ENCODE results near the gene HEBP1.
A peak's percentile ranks its signal among the peaks of the same experiment; 100 is the strongest.

Gene HEBP1

GRCh38 chr12:13002301-13003097 is 2.4 kb upstream of the HEBP1 start:
- H3K9ac ChIP-seq (ENCODE audit: low read depth, low read length, poor library complexity) = no peak overlapping the region
- no CpG with 5 or more reads among the region's 10 CpGs for WGBS, 2 donors (ENCODE audit: extremely low coverage in 2 of 2, insufficient read length in 2 of 2, insufficient replicate concordance in 1 of 2)
- no peak overlapping the region for H2BK12ac ChIP-seq (ENCODE audit: low read length)
- no peak overlapping the region for H2BK15ac ChIP-seq (ENCODE audit: low read length)
- H2AK5ac ChIP-seq (ENCODE audit: low read depth, low read length) = no peak overlapping the region
- no peak overlapping the region for H3K18ac ChIP-seq (ENCODE audit: low read length)
- H4K91ac ChIP-seq (ENCODE audit: low read depth, low read length, poor library complexity) = no peak overlapping the region
- peaks cover 2 to 8% of the 10 kb centered on the region in 2 donors for H3K4me1 ChIP-seq (ENCODE audit: control insufficient read depth in 2 of 2, insufficient read depth in 1 of 2, low read depth in 1 of 2, low read length in 2 of 2)
- no peaks in the 10 kb centered on the region for H3K79me1 ChIP-seq (ENCODE audit: low read depth, low read length)
- H3K14ac ChIP-seq (ENCODE audit: low read length) = no peak overlapping the region
- H4K8ac ChIP-seq (ENCODE audit: low read depth, low read length) = no peak overlapping the region
- no peaks in the 10 kb centered on the region for H3K9me3 ChIP-seq (replicated peaks in 1 of 2; ENCODE audit: control insufficient read depth in 2 of 2, insufficient read depth in 1 of 2, low read depth in 1 of 2, low read length in 2 of 2)
- no peak overlapping the region for H3K23ac ChIP-seq (ENCODE audit: low read depth, low read length, poor library complexity)
- H3K4me3 ChIP-seq (ENCODE audit: low read length in 2 of 2) = no peak overlapping the region
- no peak overlapping the region for H2AFZ ChIP-seq (ENCODE audit: low read length)
- no peak overlapping the region for H3K4me2 ChIP-seq (ENCODE audit: insufficient read depth, low read length, poor library complexity, severe bottlenecking)
- no peak for DNase-seq (ENCODE audit: low spot score)
- no peaks in the 10 kb centered on the region for H3K36me3 ChIP-seq (replicated peaks in 1 of 2; ENCODE audit: control insufficient read depth in 2 of 2, insufficient read depth in 2 of 2, low read length in 2 of 2)
- no peak overlapping the region for H2BK5ac ChIP-seq (ENCODE audit: low read length)
- no peak overlapping the region for H2BK120ac ChIP-seq (ENCODE audit: low read depth, low read length)
- H3K27ac ChIP-seq (replicated peaks; ENCODE audit: low read length) = no peak overlapping the region
- no peak overlapping the region for H3K4ac ChIP-seq (ENCODE audit: low read length)
- H3K27me3 ChIP-seq (ENCODE audit: control insufficient read depth in 3 of 3, insufficient read depth in 3 of 3, low read depth in 1 of 3, low read length in 3 of 3) = peaks cover 0 to 5% (median 0%) of the 10 kb centered on the region in 3 experiments

GRCh38 chr12:13001775-13002040 is 1.6 kb upstream of the HEBP1 start:
- H3K4me1 ChIP-seq (ENCODE audit: control insufficient read depth in 2 of 2, insufficient read depth in 1 of 2, low read depth in 1 of 2, low read length in 2 of 2) = peaks cover 2 to 8% of the 10 kb centered on the region in 2 donors

GRCh38 chr12:13000925-13001774 is 1.1 kb upstream of the HEBP1 start:
- peak; percentile 61 for DNase-seq (ENCODE audit: low spot score)
- Histone ChIP-seq H2BK12ac (ENCODE audit: low read length) (no peak overlapping the region), H2AFZ (ENCODE audit: low read length) (peak overlapping the region; percentile 99), H3K9ac (ENCODE audit: low read depth, low read length, poor library complexity) (peak overlapping the region; percentile 83), H3K9me3 (replicated peaks in 1 of 2; ENCODE audit: control insufficient read depth in 2 of 2, insufficient read depth in 1 of 2, low read depth in 1 of 2, low read length in 2 of 2) (no peaks in the 10 kb centered on the region), H3K27me3 (ENCODE audit: control insufficient read depth in 3 of 3, insufficient read depth in 3 of 3, low read depth in 1 of 3, low read length in 3 of 3) (peaks cover 0 to 5% (median 0%) of the 10 kb centered on the region in 3 experiments), H4K91ac (ENCODE audit: low read depth, low read length, poor library complexity) (no peak overlapping the region), H3K27ac (replicated peaks; ENCODE audit: low read length) (no peak overlapping the region), H2BK15ac (ENCODE audit: low read length) (peak overlapping the region; percentile 28), H3K36me3 (replicated peaks in 1 of 2; ENCODE audit: control insufficient read depth in 2 of 2, insufficient read depth in 2 of 2, low read length in 2 of 2) (no peaks in the 10 kb centered on the region), H3K4me2 (ENCODE audit: insufficient read depth, low read length, poor library complexity, severe bottlenecking) (peak overlapping the region; percentile 82), H2BK120ac (ENCODE audit: low read depth, low read length) (no peak overlapping the region), H3K4me1 (ENCODE audit: control insufficient read depth in 2 of 2, insufficient read depth in 1 of 2, low read depth in 1 of 2, low read length in 2 of 2) (peaks cover 2 to 8% of the 10 kb centered on the region in 2 donors), H2BK5ac (ENCODE audit: low read length) (no peak overlapping the region), H3K18ac (ENCODE audit: low read length) (peak overlapping the region; percentile 67), H3K4me3 (ENCODE audit: low read length in 2 of 2) (peak overlapping the region; percentile 72 to 86), H2AK5ac (ENCODE audit: low read depth, low read length) (no peak overlapping the region), H3K23ac (ENCODE audit: low read depth, low read length, poor library complexity) (no peak overlapping the region), H3K79me1 (ENCODE audit: low read depth, low read length) (peaks cover 1% of the 10 kb centered on the region), H3K14ac (ENCODE audit: low read length) (no peak overlapping the region), H4K8ac (ENCODE audit: low read depth, low read length) (no peak overlapping the region), H3K4ac (ENCODE audit: low read length) (no peak overlapping the region)
- WGBS, 2 donors (ENCODE audit: extremely low coverage in 2 of 2, insufficient read length in 2 of 2, insufficient replicate concordance in 1 of 2) = no CpG with 5 or more reads among the region's 82 CpGs

More at GRCh38 chr12:13001775-13002040, 1.6 kb upstream of the HEBP1 start:
- Histone ChIP-seq H4K91ac (ENCODE audit: low read depth, low read length, poor library complexity) (no peak overlapping the region), H3K4me2 (ENCODE audit: insufficient read depth, low read length, poor library complexity, severe bottlenecking) (peak overlapping the region; percentile 82), H3K27ac (replicated peaks; ENCODE audit: low read length) (no peak overlapping the region), H3K4ac (ENCODE audit: low read length) (no peak overlapping the region), H3K27me3 (ENCODE audit: control insufficient read depth in 3 of 3, insufficient read depth in 3 of 3, low read depth in 1 of 3, low read length in 3 of 3) (peaks cover 0 to 5% (median 0%) of the 10 kb centered on the region in 3 experiments), H2AFZ (ENCODE audit: low read length) (peak overlapping the region; percentile 99), H2BK5ac (ENCODE audit: low read length) (no peak overlapping the region), H3K9ac (ENCODE audit: low read depth, low read length, poor library complexity) (no peak overlapping the region), H3K9me3 (replicated peaks in 1 of 2; ENCODE audit: control insufficient read depth in 2 of 2, insufficient read depth in 1 of 2, low read depth in 1 of 2, low read length in 2 of 2) (no peaks in the 10 kb centered on the region), H2BK120ac (ENCODE audit: low read depth, low read length) (no peak overlapping the region), H3K18ac (ENCODE audit: low read length) (peak overlapping the region; percentile 38), H3K79me1 (ENCODE audit: low read depth, low read length) (no peaks in the 10 kb centered on the region), H4K8ac (ENCODE audit: low read depth, low read length) (no peak overlapping the region), H2AK5ac (ENCODE audit: low read depth, low read length) (no peak overlapping the region), H3K14ac (ENCODE audit: low read length) (no peak overlapping the region), H2BK15ac (ENCODE audit: low read length) (peak overlapping the region; percentile 28), H3K36me3 (replicated peaks in 1 of 2; ENCODE audit: control insufficient read depth in 2 of 2, insufficient read depth in 2 of 2, low read length in 2 of 2) (no peaks in the 10 kb centered on the region), H2BK12ac (ENCODE audit: low read length) (no peak overlapping the region), H3K23ac (ENCODE audit: low read depth, low read length, poor library complexity) (no peak overlapping the region), H3K4me3 (ENCODE audit: low read length in 2 of 2) (peak overlapping the region; percentile 72 to 74)
- WGBS, 2 donors (ENCODE audit: extremely low coverage in 2 of 2, insufficient read length in 2 of 2, insufficient replicate concordance in 1 of 2) = no CpG with 5 or more reads among the region's 16 CpGs
- DNase-seq (ENCODE audit: low spot score) = no peak

- Histone ChIP-seq H2BK15ac (ENCODE audit: low read length) (peak overlapping the region; percentile 59), H3K4ac (ENCODE audit: low read length) (no peak overlapping the region), H2BK12ac (ENCODE audit: low read length) (no peak overlapping the region), H3K79me1 (ENCODE audit: low read depth, low read length) (peaks cover 1% of the 10 kb centered on the region), H3K9ac (ENCODE audit: low read depth, low read length, poor library complexity) (peak overlapping the region; percentile 83), H3K14ac (ENCODE audit: low read length) (no peak overlapping the region), H4K91ac (ENCODE audit: low read depth, low read length, poor library complexity) (no peak overlapping the region), H3K36me3 (replicated peaks in 1 of 2; ENCODE audit: control insufficient read depth in 2 of 2, insufficient read depth in 2 of 2, low read length in 2 of 2) (no peaks in the 10 kb centered on the region), H2BK5ac (ENCODE audit: low read length) (no peak overlapping the region), H3K4me1 (ENCODE audit: control insufficient read depth in 2 of 2, insufficient read depth in 1 of 2, low read depth in 1 of 2, low read length in 2 of 2) (peaks cover 2 to 7% of the 10 kb centered on the region in 2 donors), H3K18ac (ENCODE audit: low read length) (peak overlapping the region; percentile 81), H3K4me3 (ENCODE audit: low read length in 2 of 2) (peak overlapping the region; percentile 72 to 86), H3K27me3 (ENCODE audit: control insufficient read depth in 3 of 3, insufficient read depth in 3 of 3, low read depth in 1 of 3, low read length in 3 of 3) (peaks cover 0 to 5% (median 0%) of the 10 kb centered on the region in 3 experiments), H3K27ac (replicated peaks; ENCODE audit: low read length) (peak overlapping the region; percentile 50), H3K4me2 (ENCODE audit: insufficient read depth, low read length, poor library complexity, severe bottlenecking) (peak overlapping the region; percentile 82), H4K8ac (ENCODE audit: low read depth, low read length) (no peak overlapping the region), H3K23ac (ENCODE audit: low read depth, low read length, poor library complexity) (peak overlapping the region; percentile 93), H3K9me3 (replicated peaks in 1 of 2; ENCODE audit: control insufficient read depth in 2 of 2, insufficient read depth in 1 of 2, low read depth in 1 of 2, low read length in 2 of 2) (no peaks in the 10 kb centered on the region), H2AK5ac (ENCODE audit: low read depth, low read length) (peak overlapping the region; percentile 64), H2BK120ac (ENCODE audit: low read depth, low read length) (no peak overlapping the region), H2AFZ (ENCODE audit: low read length) (peak overlapping the region; percentile 99)
- no peak for DNase-seq (ENCODE audit: low spot score)
- WGBS, 2 donors (ENCODE audit: extremely low coverage in 2 of 2, insufficient read length in 2 of 2, insufficient replicate concordance in 1 of 2) = no CpG with 5 or more reads among the region's 16 CpGs
Observed at GRCh38 chr12:13000616-13000924, 505 bp upstream of the HEBP1 start.

All from neuronal stem cell (in vitro differentiated cells).